ENCODE data around the gene BPIFB2.

Gene BPIFB2

DNA sequence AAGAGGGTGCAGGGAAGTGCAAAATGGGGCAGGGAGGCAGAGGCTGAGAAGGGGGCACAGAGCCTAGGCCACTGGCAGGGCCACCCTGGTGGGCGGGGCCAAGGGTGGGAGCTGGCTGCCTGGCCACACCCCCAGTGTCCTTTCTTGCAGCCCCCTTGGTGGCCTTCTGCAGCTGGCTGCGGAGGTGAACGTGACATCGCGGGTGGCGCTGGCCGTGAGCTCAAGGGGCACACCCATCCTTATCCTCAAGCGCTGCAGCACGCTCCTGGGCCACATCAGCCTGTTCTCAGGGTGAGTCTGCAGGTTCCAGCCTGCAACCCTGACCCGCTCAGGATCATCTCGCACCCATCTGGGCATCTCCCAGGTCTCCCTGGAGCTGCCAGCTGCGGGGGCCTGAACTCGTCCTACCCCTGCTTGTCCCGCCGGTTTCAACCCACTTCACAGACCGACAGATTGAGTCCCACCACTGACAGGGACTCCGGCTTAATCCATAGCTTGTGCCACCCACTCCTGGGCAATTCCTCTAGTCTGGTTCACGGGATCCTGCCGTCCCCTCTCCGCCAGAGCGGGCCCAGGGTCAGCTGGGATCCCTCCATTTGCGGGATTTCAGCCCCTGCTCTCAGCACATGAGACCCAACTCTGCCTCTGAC is 52.4 kb downstream of the BPIFB2 start:
- DNase-seq (ENCODE audit: low read depth), result no peak
- no peak overlapping the region for H3K4me3 ChIP-seq (replicated peaks; ENCODE audit: low read depth, low read length)
- TF ChIP-seq, protein P1, sequence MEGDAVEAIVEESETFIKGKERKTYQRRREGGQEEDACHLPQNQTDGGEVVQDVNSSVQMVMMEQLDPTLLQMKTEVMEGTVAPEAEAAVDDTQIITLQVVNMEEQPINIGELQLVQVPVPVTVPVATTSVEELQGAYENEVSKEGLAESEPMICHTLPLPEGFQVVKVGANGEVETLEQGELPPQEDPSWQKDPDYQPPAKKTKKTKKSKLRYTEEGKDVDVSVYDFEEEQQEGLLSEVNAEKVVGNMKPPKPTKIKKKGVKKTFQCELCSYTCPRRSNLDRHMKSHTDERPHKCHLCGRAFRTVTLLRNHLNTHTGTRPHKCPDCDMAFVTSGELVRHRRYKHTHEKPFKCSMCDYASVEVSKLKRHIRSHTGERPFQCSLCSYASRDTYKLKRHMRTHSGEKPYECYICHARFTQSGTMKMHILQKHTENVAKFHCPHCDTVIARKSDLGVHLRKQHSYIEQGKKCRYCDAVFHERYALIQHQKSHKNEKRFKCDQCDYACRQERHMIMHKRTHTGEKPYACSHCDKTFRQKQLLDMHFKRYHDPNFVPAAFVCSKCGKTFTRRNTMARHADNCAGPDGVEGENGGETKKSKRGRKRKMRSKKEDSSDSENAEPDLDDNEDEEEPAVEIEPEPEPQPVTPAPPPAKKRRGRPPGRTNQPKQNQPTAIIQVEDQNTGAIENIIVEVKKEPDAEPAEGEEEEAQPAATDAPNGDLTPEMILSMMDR (IDR thresholded peaks at IDR 0.05; ENCODE audit: low read length, missing control alignments), result no peak

DNA sequence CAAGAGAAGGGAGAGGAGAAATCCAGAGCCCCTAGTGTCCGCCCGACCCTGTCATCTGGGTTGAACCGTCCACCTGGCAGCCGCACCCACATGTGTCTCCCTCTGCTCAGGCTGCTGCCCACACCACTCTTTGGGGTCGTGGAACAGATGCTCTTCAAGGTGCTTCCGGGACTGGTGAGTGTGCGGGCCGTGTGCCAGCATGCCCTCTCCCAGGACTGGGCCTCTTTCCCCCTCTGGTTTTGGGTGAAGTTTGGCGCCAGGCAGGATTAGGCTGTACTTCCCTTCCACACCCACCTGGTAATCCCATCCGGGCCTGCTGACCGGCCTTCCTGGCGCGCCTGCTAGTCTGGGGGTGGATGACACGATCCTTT is 54.1 kb downstream of the BPIFB2 start:
- TF ChIP-seq, protein P1 (IDR thresholded peaks at IDR 0.05; ENCODE audit: low read length, missing control alignments), result no peak
- DNase-seq (ENCODE audit: low read depth), result no peak
- H3K4me3 ChIP-seq (replicated peaks; ENCODE audit: low read depth, low read length), result no peak overlapping the region

DNA sequence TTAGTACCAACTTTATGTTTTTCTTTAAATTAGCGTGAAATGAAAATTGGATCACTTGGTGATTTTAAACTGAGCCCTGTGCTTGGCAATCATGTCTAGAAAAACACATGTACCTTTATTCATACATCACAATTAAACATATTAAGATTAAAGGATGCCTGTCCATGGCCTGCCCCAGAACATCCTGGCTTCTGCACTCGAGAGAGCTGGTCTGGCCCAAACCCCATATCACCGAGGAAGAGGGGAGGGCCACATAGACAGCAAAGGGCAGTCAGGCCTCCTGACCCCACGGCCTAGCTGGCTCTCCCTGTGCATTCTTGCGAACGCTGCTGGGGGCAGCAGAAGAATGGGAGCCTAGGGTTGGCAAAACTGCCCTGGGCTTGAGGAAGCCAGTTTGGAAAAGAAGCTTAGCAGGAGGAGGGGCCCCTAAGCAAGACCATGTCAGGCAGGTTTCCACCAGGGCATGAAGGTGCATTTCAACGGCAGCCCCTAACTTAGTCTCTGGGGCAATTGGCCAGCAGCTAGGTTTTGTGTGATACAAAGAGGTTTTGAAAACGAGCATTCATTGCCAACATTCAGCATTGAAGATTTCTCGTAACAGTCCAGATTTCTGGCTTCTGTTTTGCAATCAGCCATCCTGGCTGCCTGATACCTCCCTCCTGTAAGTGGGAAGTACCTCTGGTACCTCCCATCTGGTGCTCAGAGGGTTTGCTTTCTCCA is 54.8 kb downstream of the BPIFB2 start:
- TF ChIP-seq, protein P1 (IDR thresholded peaks at IDR 0.05; ENCODE audit: low read length, missing control alignments), result no peak
- DNase-seq (ENCODE audit: low read depth), result no peak
- no peak overlapping the region for H3K4me3 ChIP-seq (replicated peaks; ENCODE audit: low read depth, low read length)

DNA sequence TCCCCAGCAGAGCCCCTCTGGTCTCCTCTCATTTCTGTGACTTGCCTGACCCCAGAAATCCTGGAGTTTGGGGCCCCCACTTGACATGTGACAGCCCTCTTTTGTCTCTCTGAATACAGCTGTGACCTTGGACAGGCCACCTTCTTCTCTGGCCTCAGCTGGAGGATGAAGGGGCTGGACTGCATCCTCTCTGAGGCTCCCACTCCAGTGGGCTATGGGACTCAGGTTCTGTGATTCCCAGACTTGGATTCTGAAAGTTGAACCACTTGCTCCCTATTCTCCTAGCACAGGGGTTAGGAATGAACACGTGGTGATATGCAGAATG is 55.3 kb downstream of the BPIFB2 start:
- TF ChIP-seq, protein P1 (IDR thresholded peaks at IDR 0.05; ENCODE audit: low read length, missing control alignments), result no peak
- no peak overlapping the region for H3K4me3 ChIP-seq (replicated peaks; ENCODE audit: low read depth, low read length)
- no peak for DNase-seq (ENCODE audit: low read depth)

DNA sequence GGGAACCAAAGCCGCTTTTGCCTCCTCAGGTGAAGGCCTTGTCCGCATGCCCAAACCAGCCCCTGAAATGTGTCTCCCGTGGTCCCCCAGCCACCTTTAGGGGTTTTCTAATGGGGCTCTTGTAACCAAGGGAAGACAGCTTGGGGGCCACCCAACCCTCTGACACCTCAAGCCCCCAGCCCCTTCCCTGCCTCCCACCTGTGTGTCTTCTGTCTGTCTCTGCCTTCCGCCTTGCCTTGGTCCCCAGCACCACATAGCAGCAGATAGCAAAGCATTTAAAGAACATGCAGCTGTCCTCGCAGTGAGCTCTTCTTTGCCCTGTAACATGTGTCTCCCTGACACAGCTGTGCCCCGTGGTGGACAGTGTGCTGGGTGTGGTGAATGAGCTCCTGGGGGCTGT is 55.8 kb downstream of the BPIFB2 start:
- H3K4me3 ChIP-seq (replicated peaks; ENCODE audit: low read depth, low read length), result no peak overlapping the region
- TF ChIP-seq, protein P1 (IDR thresholded peaks at IDR 0.05; ENCODE audit: low read length, missing control alignments), result no peak
- no peak for DNase-seq (ENCODE audit: low read depth)

DNA sequence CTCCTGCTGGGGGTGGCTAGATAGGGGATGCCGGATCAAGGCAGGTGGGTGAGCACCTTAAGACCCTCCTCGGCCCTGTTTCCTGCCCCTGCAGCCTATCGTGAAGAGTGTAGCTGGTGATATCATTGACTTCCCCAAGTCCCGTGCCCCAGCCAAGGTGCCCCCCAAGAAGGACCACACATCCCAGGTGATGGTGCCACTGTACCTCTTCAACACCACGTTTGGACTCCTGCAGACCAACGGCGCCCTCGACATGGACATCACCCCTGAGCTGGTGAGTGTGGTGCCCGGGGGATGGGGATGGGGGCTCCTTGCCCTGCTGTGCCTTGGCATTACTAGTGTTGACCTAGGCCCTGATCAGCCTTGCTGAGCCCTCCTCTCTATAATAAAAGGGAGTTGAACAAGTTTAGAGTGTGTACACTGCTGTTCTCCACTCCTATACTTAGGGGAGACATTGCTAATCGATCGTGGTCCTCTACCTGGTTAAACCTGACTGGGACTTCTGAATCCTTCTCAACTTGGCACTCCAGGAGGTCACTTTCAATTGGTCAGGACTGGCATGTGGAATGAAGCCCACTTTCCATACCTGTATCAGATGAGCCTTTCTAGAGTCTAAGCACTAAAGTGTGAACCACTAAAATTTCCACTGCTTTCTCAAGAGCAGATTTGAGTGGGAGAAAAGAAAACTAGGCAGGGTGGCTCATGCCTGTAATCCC is 57.2 kb downstream of the BPIFB2 start:
- TF ChIP-seq, protein P1 (IDR thresholded peaks at IDR 0.05; ENCODE audit: low read length, missing control alignments), result no peak
- no peak overlapping the region for H3K4me3 ChIP-seq (replicated peaks; ENCODE audit: low read depth, low read length)
- no peak for DNase-seq (ENCODE audit: low read depth)

Data from fibroblast of pulmonary artery (primary cell).